Ascending aorta (tissue), 2 donors: ENCODE measurements around the gene CHKB. TPM values are rescaled to one million over a fixed set of nuclear protein-coding genes. Genes with fewer than 3 reads are reported as not detected.

Source experiments
- DNase-seq, 2 donors: peaks; one replicate each; pipeline ENCODE4 v3.0.0-alpha.2; 2019; ENCODE audit warnings: low spot score in 2 of 2
- H3K27ac ChIP-seq, 2 donors: fragments of 200-600 bp; sonication (generic); one replicate each; pipeline ENCODE4 v1.5.1; 2016 to 2017; ENCODE audit warnings: mild to moderate bottlenecking in 1 of 2
- H3K27me3 ChIP-seq: fragments of 200-600 bp; sonication (generic); one replicate; pipeline ENCODE4 v1.5.1; 2017
- H3K36me3 ChIP-seq, 2 donors: fragments of 200-600 bp; sonication (generic); one replicate each; pipeline ENCODE4 v1.5.1; 2016
- H3K4me1 ChIP-seq, 2 donors: fragments of 200-600 bp; sonication (generic); one replicate each; pipeline ENCODE4 v1.5.1; 2016 to 2017; ENCODE audit warnings: mild to moderate bottlenecking in 1 of 2
- H3K4me3 ChIP-seq, 2 donors: fragments of 200-600 bp; sonication (generic); one replicate each; pipeline ENCODE4 v1.5.1; 2016 to 2017; ENCODE audit warnings: mild to moderate bottlenecking in 1 of 2
- H3K9me3 ChIP-seq, 2 donors: fragments of 200-600 bp; sonication (generic); one replicate each; pipeline ENCODE4 v1.5.1; 2016
- CTCF ChIP-seq, 3 experiments: fragments of 200-600 bp in 2 of 3; fragments of 450-650 bp in 1 of 3; sonication (generic) in 2 of 3; IDR thresholded peaks; one replicate each; pipeline ENCODE4 v1.5.1; 2016 to 2019; ENCODE audit warnings: antibody characterized with exemption in 3 of 3, mild to moderate bottlenecking in 1 of 3, moderate library complexity in 1 of 3
- intact Hi-C: fragments of 100-400 bp; cut with DNase I; formaldehyde crosslinking; loops from one replicate; pipeline ENCODE4 v1.15.1; 2023
- total RNA-seq: library from RNA; depleted of rRNA; stranded (reverse); fragments of >200 nt; gene quantifications from one replicate; pipeline ENCODE4 v1.1.0, GENCODE V29; 2016

The CHKB gene
- total RNA-seq, 1 donor from 2014 or later = 82.4 TPM

- Histone ChIP-seq H3K4me1 (peaks cover 12 to 24% of the 10 kb centered on the region in 2 donors), H3K27ac (peak overlapping the region; percentile 80 to 91), H3K9me3 (no peaks in the 10 kb centered on the region), H3K4me3 (peak overlapping the region; percentile 61 to 78), H3K36me3 (no peaks in the 10 kb centered on the region), H3K27me3 (peaks cover 11% of the 10 kb centered on the region)
- peak in 1 of 2 donors; percentile 87 for DNase-seq
- TF ChIP-seq CTCF (IDR thresholded peaks at IDR 0.05) = no peak
- intact Hi-C loops = no loop called here
Measured at GRCh38 chr22:50531962-50532674, 50.5 kb downstream of the CHKB start.

- H3K27ac ChIP-seq = peak overlapping the region; percentile 80 to 91
- H3K36me3 ChIP-seq = no peaks in the 10 kb centered on the region
- peak in 1 of 2 donors; percentile 77 for DNase-seq
- TF ChIP-seq CTCF (IDR thresholded peaks at IDR 0.05) = no peak
- intact Hi-C loops = no loop called here
- peaks cover 11% of the 10 kb centered on the region for H3K27me3 ChIP-seq
- H3K4me1 ChIP-seq = peaks cover 14 to 27% of the 10 kb centered on the region in 2 donors
- H3K9me3 ChIP-seq = no peaks in the 10 kb centered on the region
- peak overlapping the region; percentile 61 to 78 for H3K4me3 ChIP-seq
Measured at GRCh38 chr22:50531546-50531961, 51.1 kb downstream of the CHKB start.

DNA sequence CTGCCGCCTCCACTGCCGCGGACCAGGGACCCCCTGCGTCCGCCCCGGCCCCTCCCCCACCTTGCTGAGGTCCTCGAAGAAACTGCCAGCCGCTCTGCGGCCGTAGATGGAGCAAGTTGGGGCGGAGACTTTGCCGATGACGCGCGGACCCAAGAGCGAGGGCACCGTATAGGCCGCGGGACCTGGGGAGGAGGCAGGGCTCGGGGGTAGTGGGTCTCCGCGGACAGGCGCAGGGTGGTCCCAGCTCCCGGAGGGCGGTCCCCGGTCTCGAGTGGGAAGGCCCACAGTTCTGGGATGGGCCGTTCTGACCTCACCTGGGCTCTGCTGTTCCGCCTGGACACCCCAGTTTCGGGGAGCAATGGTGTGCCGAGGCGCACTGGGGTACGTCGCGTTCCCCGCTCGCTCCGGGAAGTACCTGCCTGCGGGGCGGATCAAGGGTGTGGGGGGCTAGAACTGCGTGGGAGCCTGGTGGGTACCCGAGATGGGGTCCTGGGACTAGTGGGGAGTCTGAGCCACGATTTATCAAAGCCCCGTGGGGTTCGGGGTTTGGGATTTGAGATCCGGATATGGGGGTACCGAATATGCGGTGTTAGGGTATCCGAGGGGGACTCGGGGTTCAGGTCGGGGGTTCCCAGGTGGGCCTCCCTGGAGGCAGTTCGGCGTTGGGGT, 51.6 kb downstream of the CHKB start:
- H3K36me3 ChIP-seq = no peaks in the 10 kb centered on the region
- peak overlapping the region; percentile 80 to 91 for H3K27ac ChIP-seq
- H3K4me3 ChIP-seq = peak overlapping the region; percentile 61 to 78
- intact Hi-C loops = no loop called here
- TF ChIP-seq CTCF (IDR thresholded peaks at IDR 0.05) = no peak
- peaks cover 18 to 30% of the 10 kb centered on the region in 2 donors for H3K4me1 ChIP-seq
- DNase-seq = peak in 1 of 2 donors; percentile 90
- H3K9me3 ChIP-seq = no peaks in the 10 kb centered on the region
- H3K27me3 ChIP-seq = peaks cover 11% of the 10 kb centered on the region

DNA sequence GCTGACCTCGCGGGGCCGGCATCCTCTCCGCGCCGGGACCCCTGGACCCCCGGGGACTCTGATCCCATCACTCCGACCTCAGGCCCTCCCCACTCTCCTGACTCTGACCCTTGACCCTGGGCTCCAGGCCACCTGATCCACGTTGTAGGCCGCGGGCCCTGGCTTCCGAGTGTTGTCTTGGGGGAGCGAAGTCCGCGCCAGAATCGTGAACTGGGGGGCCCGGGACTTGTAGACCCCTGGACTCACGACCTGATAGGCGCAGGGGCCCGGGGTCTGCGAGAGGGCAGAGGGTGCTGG, 52.1 kb downstream of the CHKB start:
- H3K4me3 ChIP-seq = peak overlapping the region; percentile 61 to 78
- peaks cover 11% of the 10 kb centered on the region for H3K27me3 ChIP-seq
- no peaks in the 10 kb centered on the region for H3K9me3 ChIP-seq
- TF ChIP-seq CTCF (IDR thresholded peaks at IDR 0.05) = peak in 1 of 3 experiments; percentile 7
- H3K27ac ChIP-seq = peak overlapping the region; percentile 80 to 91
- intact Hi-C loops = no loop called here
- DNase-seq = peak in 1 of 2 donors; percentile 73
- no peaks in the 10 kb centered on the region for H3K36me3 ChIP-seq
- peaks cover 18 to 30% of the 10 kb centered on the region in 2 donors for H3K4me1 ChIP-seq

GRCh38 chr22:50529897-50530579, 52.6 kb downstream of the CHKB start, which contains the start of gene TYMP:
Gene TYMP, minus strand, starts transcription at chr22:50530012. Its CDS starts 303 bp downstream, at chr22:50529709.
- H3K27me3 ChIP-seq = peaks cover 11% of the 10 kb centered on the region
- H3K9me3 ChIP-seq = no peaks in the 10 kb centered on the region
- TF ChIP-seq CTCF (IDR thresholded peaks at IDR 0.05) = no peak
- H3K4me3 ChIP-seq = peak within 1 kb of the TSS; percentile 61 to 78
- no peaks in the 10 kb centered on the region for H3K36me3 ChIP-seq
- intact Hi-C loops = loop anchor here (5.0 kb wide), 1 partner anchor 97 kb away; the partner anchor contains the start of gene ARSA
- DNase-seq = peak in 1 of 2 donors; percentile 88
- H3K27ac ChIP-seq = peak within 1 kb of the TSS; percentile 80 to 91
- H3K4me1 ChIP-seq = peaks cover 18 to 31% of the 10 kb centered on the region in 2 donors
